SK-N-SH (cell line): Measurements from ENCODE around the gene MAPT. TPM values are rescaled to one million over a fixed set of nuclear protein-coding genes. Genes with fewer than 3 reads are reported as not detected.

Experiments used
- CTCF ChIA-PET: fragments of 300-600, 350-600 bp; formaldehyde crosslinking; extraction: SDS; loops from one replicate; lab custom pipeline; 2021; lab: Yijun Ruan, JAX
- POLR2A ChIA-PET: fragments of 350-600 bp; sonication (Branson Sonifier 250); formaldehyde crosslinking; extraction: SDS; loops from one replicate; lab custom pipeline; 2020; ENCODE audit warnings: antibody characterized with exemption, inconsistent platforms; lab: Yijun Ruan, JAX
- DNase-seq: peaks from one replicate; pipeline ENCODE4 v3.0.0; 2012
- H2AFZ ChIP-seq: fragments of 200-600 bp; sonication (generic); 2 replicates; pipeline ENCODE4 v1.8.1; 2016; ENCODE audit warnings: antibody characterized with exemption, mild to moderate bottlenecking, low read depth
- H3F3A ChIP-seq: fragments of 200-600 bp; sonication (generic); replicated peaks from 2 replicates; pipeline ENCODE3; 2016; ENCODE audit warnings: antibody characterized with exemption, mild to moderate bottlenecking; ENCODE audit not compliant: insufficient read depth
- H3K27ac ChIP-seq, 2 experiments: fragments of 200-500 bp in 1 of 2; fragments of 200-600 bp in 1 of 2; sonication (Bioruptor generic) in 1 of 2; sonication (generic), shearing (Covaris generic) in 1 of 2; 2 replicates each; pipeline versions ENCODE4 v1.5.1 to v1.6.1; 2014 to 2016; ENCODE audit warnings: low read depth in 2 of 2, inconsistent platforms in 1 of 2, low read length in 1 of 2, mild to moderate bottlenecking in 1 of 2, mixed read lengths in 1 of 2
- H3K27me3 ChIP-seq: fragments of 200-600 bp; sonication (generic), shearing (Covaris generic); 2 replicates; pipeline ENCODE4 v1.6.1; 2016; ENCODE audit warnings: mixed run types; ENCODE audit not compliant: insufficient read depth
- H3K36me3 ChIP-seq, 2 experiments: fragments of 200-500 bp in 1 of 2; fragments of 200-600 bp in 1 of 2; sonication (Bioruptor generic) in 1 of 2; sonication (generic) in 1 of 2; replicated peaks in 1 of 2; 2 replicates each; pipeline versions ENCODE3 to v1.5.1; 2014 to 2016; ENCODE audit warnings: low read length in 1 of 2, mild to moderate bottlenecking in 1 of 2; ENCODE audit not compliant: insufficient read depth in 2 of 2, control insufficient read depth in 1 of 2
- H3K4me1 ChIP-seq, 2 experiments: fragments of 200-500 bp in 1 of 2; fragments of 200-600 bp in 1 of 2; sonication (Bioruptor generic) in 1 of 2; sonication (generic), shearing (Covaris generic) in 1 of 2; 2 replicates each; pipeline versions ENCODE4 v1.5.1 to v1.6.1; 2014 to 2016; ENCODE audit warnings: low read depth in 1 of 2, low read length in 1 of 2, mixed run types in 1 of 2; ENCODE audit not compliant: insufficient read depth in 2 of 2, control insufficient read depth in 1 of 2
- H3K4me2 ChIP-seq: fragments of 200-600 bp; sonication (generic), shearing (Covaris generic); 2 replicates; pipeline ENCODE4 v1.6.1; 2017; ENCODE audit warnings: mixed run types
- H3K4me3 ChIP-seq, 2 experiments: fragments of 200-500 bp in 1 of 2; fragments of 200-600 bp in 1 of 2; sonication (Bioruptor generic) in 1 of 2; sonication (generic), shearing (Covaris generic) in 1 of 2; 2 replicates each; pipeline versions ENCODE4 v1.5.1 to v1.8.1; 2014 to 2016; ENCODE audit warnings: low read depth in 2 of 2, inconsistent platforms in 1 of 2, low read length in 1 of 2, mild to moderate bottlenecking in 1 of 2, mixed read lengths in 1 of 2, moderate library complexity in 1 of 2
- H3K79me2 ChIP-seq: fragments of 200-600 bp; sonication (generic); 2 replicates; pipeline ENCODE4 v1.8.1; 2017; ENCODE audit warnings: mild to moderate bottlenecking; ENCODE audit not compliant: insufficient read depth
- H3K9ac ChIP-seq: fragments of 200-600 bp; sonication (generic); 2 replicates; pipeline ENCODE4 v1.6.1; 2017; ENCODE audit warnings: mixed run types
- H3K9me2 ChIP-seq: fragments of 200-600 bp; sonication (generic); 2 replicates; pipeline ENCODE4 v1.6.1; 2017; ENCODE audit warnings: mixed run types
- H3K9me3 ChIP-seq: fragments of 200-600 bp; sonication (generic); 2 replicates; pipeline ENCODE4 v1.6.1; 2017; ENCODE audit warnings: mixed run types, mild to moderate bottlenecking, moderate library complexity
- H4K20me1 ChIP-seq: fragments of 200-600 bp; sonication (generic); 2 replicates; pipeline ENCODE4 v1.6.1; 2017; ENCODE audit warnings: mild to moderate bottlenecking, mixed run types; ENCODE audit not compliant: insufficient read depth
- EZH2phosphoT487 ChIP-seq: fragments of 200-600 bp; sonication (generic); IDR thresholded peaks from 2 replicates; pipeline ENCODE4 v1.6.1; 2017; ENCODE audit warnings: low read depth, mixed run types, mild to moderate bottlenecking, antibody characterized with exemption, moderate library complexity, borderline replicate concordance
- GATA2 ChIP-seq: sonication (generic); formaldehyde crosslinking; IDR thresholded peaks from 2 replicates; pipeline ENCODE4 v1.5.0; 2020; ENCODE audit warnings: mild to moderate bottlenecking, missing genetic modification reagents
- NFIC ChIP-seq: IDR thresholded peaks from 2 replicates; pipeline ENCODE4 v1.4.0; 2012; ENCODE audit warnings: borderline replicate concordance
- POLR2AphosphoS5 ChIP-seq: IDR thresholded peaks from 2 replicates; pipeline ENCODE4 v1.6.1; 2012; ENCODE audit warnings: low read depth, low read length
- RAD21 ChIP-seq: IDR thresholded peaks from 2 replicates; pipeline ENCODE4 v1.6.1; 2012; ENCODE audit warnings: mild to moderate bottlenecking, low read length
- RXRA ChIP-seq: IDR thresholded peaks from 2 replicates; pipeline ENCODE4 v1.4.0; 2012; ENCODE audit warnings: low read depth, mild to moderate bottlenecking, borderline replicate concordance
- SIN3A ChIP-seq: IDR thresholded peaks from 2 replicates; pipeline ENCODE4 v1.6.1; 2012; ENCODE audit warnings: low read depth, mild to moderate bottlenecking, low read length, moderate library complexity, borderline replicate concordance
- TAF1 ChIP-seq: IDR thresholded peaks from 2 replicates; pipeline ENCODE4 v1.6.1; 2012; ENCODE audit warnings: low read depth, mild to moderate bottlenecking, low read length, moderate library complexity, borderline replicate concordance
- TEAD4 ChIP-seq: IDR thresholded peaks from 2 replicates; pipeline ENCODE4 v1.4.0; 2012; ENCODE audit warnings: mild to moderate bottlenecking, borderline replicate concordance; ENCODE audit not compliant: insufficient read depth
- WGBS: methylation state at CpG from one replicate; pipeline ENCODE4 v1.1.6; 2017; ENCODE audit warnings: low lambda C conversion rate; 5-methylcytosine and 5-hydroxymethylcytosine counted together
- polyA plus RNA-seq, 3 experiments: library from polyadenylated mRNA; depleted of rRNA; stranded (reverse); fragments of >200 nt; gene quantifications; 2 replicates each; pipeline ENCODE4 v1.2.3, GENCODE V29; 2012
- TF ChIP-seq, protein P1 (sequence below): IDR thresholded peaks from 2 replicates; pipeline ENCODE4 v1.6.1; 2012; ENCODE audit warnings: mild to moderate bottlenecking, low read depth, low read length, moderate library complexity

The MAPT gene
- polyA plus RNA-seq, 1 of the 3 experiments (the other 2 are of a cell fraction) = 0.74 TPM

GRCh38 chr17:45982791-45983613 is 88.6 kb downstream of the MAPT start:
- CTCF ChIA-PET = interaction anchor here (1.0 to 1.5 kb wide), 2 partner anchors 19 to 89 kb away, joined by 3 to 5 read pairs; partner anchors contain the start of gene MAPT
- H3K4me1 ChIP-seq = no peaks in the 10 kb centered on the region; a peak in 1 of 4 replicates
- H4K20me1 ChIP-seq = no peaks in the 10 kb centered on the region
- no peak overlapping the region for H3K4me3 ChIP-seq
- no peaks in the 10 kb centered on the region for H3K9me2 ChIP-seq
- no peaks in the 10 kb centered on the region for H3K36me3 ChIP-seq
- peaks cover 7% of the 10 kb centered on the region; the same call in 1 of the 2 replicates for H3K27me3 ChIP-seq
- TF ChIP-seq GATA2 (CRISPR knock-in tag) = no peak
- TF ChIP-seq, protein P1, sequence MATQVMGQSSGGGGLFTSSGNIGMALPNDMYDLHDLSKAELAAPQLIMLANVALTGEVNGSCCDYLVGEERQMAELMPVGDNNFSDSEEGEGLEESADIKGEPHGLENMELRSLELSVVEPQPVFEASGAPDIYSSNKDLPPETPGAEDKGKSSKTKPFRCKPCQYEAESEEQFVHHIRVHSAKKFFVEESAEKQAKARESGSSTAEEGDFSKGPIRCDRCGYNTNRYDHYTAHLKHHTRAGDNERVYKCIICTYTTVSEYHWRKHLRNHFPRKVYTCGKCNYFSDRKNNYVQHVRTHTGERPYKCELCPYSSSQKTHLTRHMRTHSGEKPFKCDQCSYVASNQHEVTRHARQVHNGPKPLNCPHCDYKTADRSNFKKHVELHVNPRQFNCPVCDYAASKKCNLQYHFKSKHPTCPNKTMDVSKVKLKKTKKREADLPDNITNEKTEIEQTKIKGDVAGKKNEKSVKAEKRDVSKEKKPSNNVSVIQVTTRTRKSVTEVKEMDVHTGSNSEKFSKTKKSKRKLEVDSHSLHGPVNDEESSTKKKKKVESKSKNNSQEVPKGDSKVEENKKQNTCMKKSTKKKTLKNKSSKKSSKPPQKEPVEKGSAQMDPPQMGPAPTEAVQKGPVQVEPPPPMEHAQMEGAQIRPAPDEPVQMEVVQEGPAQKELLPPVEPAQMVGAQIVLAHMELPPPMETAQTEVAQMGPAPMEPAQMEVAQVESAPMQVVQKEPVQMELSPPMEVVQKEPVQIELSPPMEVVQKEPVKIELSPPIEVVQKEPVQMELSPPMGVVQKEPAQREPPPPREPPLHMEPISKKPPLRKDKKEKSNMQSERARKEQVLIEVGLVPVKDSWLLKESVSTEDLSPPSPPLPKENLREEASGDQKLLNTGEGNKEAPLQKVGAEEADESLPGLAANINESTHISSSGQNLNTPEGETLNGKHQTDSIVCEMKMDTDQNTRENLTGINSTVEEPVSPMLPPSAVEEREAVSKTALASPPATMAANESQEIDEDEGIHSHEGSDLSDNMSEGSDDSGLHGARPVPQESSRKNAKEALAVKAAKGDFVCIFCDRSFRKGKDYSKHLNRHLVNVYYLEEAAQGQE = no peak
- TF ChIP-seq, all 33 proteins: peak for 0
- no peak for DNase-seq
- Histone ChIP-seq H3K9me3 (no peaks in the 10 kb centered on the region), H3K27ac (no peak overlapping the region), H3F3A (no peaks in the 10 kb centered on the region), H3K4me2 (no peak overlapping the region), H3K9ac (no peak overlapping the region), H2AFZ (no peak overlapping the region), H3K79me2 (no peaks in the 10 kb centered on the region)
- 85% methylated on average over 35 of the region's 41 CpGs for WGBS
- POLR2A ChIA-PET = interaction anchor here (0.6 kb wide), 1 partner anchor 38 kb away, joined by 3 read pairs; no protein-coding TSS in a partner anchor

GRCh38 chr17:45983614-45984310 is 89.4 kb downstream of the MAPT start:
- CTCF ChIA-PET = interaction anchor here (4.4 kb wide), 1 partner anchor 18 kb away, joined by 27 read pairs; the partner anchor contains the start of gene STH

More at GRCh38 chr17:45983614-45984310, 89.4 kb downstream of the MAPT start:
- no peaks in the 10 kb centered on the region for H3K9me3 ChIP-seq
- POLR2A ChIA-PET = no interaction called here
- TF ChIP-seq TAF1 = no peak
- no peak for TF ChIP-seq TEAD4
- no peak for TF ChIP-seq RXRA
- no peak for TF ChIP-seq POLR2AphosphoS5
- TF ChIP-seq SIN3A = no peak
- TF ChIP-seq EZH2phosphoT487 = no peak
- TF ChIP-seq NFIC = no peak
- no peak for TF ChIP-seq RAD21
- TF ChIP-seq, all 33 proteins: peak for 0
- Histone ChIP-seq H3K79me2 (no peaks in the 10 kb centered on the region), H3K4me2 (no peak overlapping the region), H3K27ac (no peak overlapping the region), H3K9ac (no peak overlapping the region), H2AFZ (no peak overlapping the region), H3K9me2 (no peaks in the 10 kb centered on the region), H3K4me1 (no peaks in the 10 kb centered on the region; a peak in 1 of 4 replicates), H3K27me3 (peaks cover 7% of the 10 kb centered on the region; the same call in 1 of the 2 replicates), H3K36me3 (no peaks in the 10 kb centered on the region), H3K4me3 (no peak overlapping the region), H3F3A (no peaks in the 10 kb centered on the region), H4K20me1 (no peaks in the 10 kb centered on the region)
- WGBS = 75% methylated on average over 31 of the region's 31 CpGs
- DNase-seq = no peak
